H1 (cell line): ENCODE results near the gene ITPKB. TPM values are rescaled to one million over a fixed set of nuclear protein-coding genes. Genes with fewer than 3 reads are reported as not detected.

ENCODE experiments used
- CTCF ChIA-PET: fragments of 300-600 bp; sonication (Branson Sonifier 250); formaldehyde crosslinking; loops from one replicate; lab custom pipeline; 2021; ENCODE audit not compliant: partially characterized antibody; lab: Charles Lee
- POLR2A ChIA-PET: fragments of 300-600 bp; sonication (Branson Sonifier 250); formaldehyde crosslinking; loops from one replicate; lab custom pipeline; 2021; ENCODE audit warnings: inconsistent platforms; ENCODE audit not compliant: partially characterized antibody; lab: Charles Lee
- DNase-seq, 2 experiments: peaks; one replicate each; pipeline versions ENCODE4 v3.0.0 to v3.0.0-alpha.2; 2010 to 2022; ENCODE audit warnings: low spot score in 2 of 2, low read depth in 1 of 2, mixed read lengths in 1 of 2
- FAIRE-seq: peaks from 2 replicates; lab custom pipeline; 2011; peaks lifted over from hg19 to GRCh38; lab: Jason Lieb, UNC
- H2AFZ ChIP-seq: 2 replicates; pipeline ENCODE4 v1.8.1; 2012; ENCODE audit warnings: low read length, inconsistent platforms
- H2AK5ac ChIP-seq: 2 replicates; pipeline ENCODE4 v1.6.1; 2013; ENCODE audit warnings: low read depth, low read length
- H2BK120ac ChIP-seq: replicated peaks from 2 replicates; pipeline ENCODE3; 2013; ENCODE audit warnings: low read depth, low read length, inconsistent platforms
- H2BK12ac ChIP-seq: 2 replicates; pipeline ENCODE4 v1.6.1; 2013; ENCODE audit warnings: low read depth, low read length
- H2BK15ac ChIP-seq: 2 replicates; pipeline ENCODE4 v1.6.1; 2013; ENCODE audit warnings: low read length
- H2BK20ac ChIP-seq: 2 replicates; pipeline ENCODE4 v1.6.1; 2013; ENCODE audit warnings: low read length
- H2BK5ac ChIP-seq: 2 replicates; pipeline ENCODE4 v1.6.1; 2013; ENCODE audit warnings: low read depth, low read length
- H3K14ac ChIP-seq: 2 replicates; pipeline ENCODE4 v1.6.1; 2013; ENCODE audit warnings: inconsistent platforms; ENCODE audit not compliant: insufficient read length
- H3K18ac ChIP-seq: 2 replicates; pipeline ENCODE4 v1.6.1; 2013; ENCODE audit warnings: low read length; ENCODE audit errors: extremely low read depth
- H3K23ac ChIP-seq: 2 replicates; pipeline ENCODE4 v1.6.1; 2013; ENCODE audit warnings: inconsistent platforms; ENCODE audit not compliant: insufficient read length
- H3K23me2 ChIP-seq: 2 replicates; pipeline ENCODE4 v1.6.1; 2013; ENCODE audit warnings: low read depth, low read length
- H3K27ac ChIP-seq: 2 replicates; pipeline ENCODE4 v1.6.1; 2011; ENCODE audit warnings: low read depth, low read length, inconsistent platforms
- H3K27me3 ChIP-seq, 4 experiments: replicated peaks in 1 of 4; 1 replicate in 1 of 4; 2 replicates in 3 of 4; pipeline versions ENCODE4 v1.6.1 to v1.8.1; 2011 to 2013; ENCODE audit warnings: low read length in 3 of 4, mild to moderate bottlenecking in 3 of 4, inconsistent platforms in 2 of 4, mixed read lengths in 2 of 4, moderate library complexity in 1 of 4; ENCODE audit not compliant: control insufficient read depth in 3 of 4, insufficient read depth in 3 of 4; ENCODE audit errors: extremely low read depth in 1 of 4
- H3K36me3 ChIP-seq, 4 experiments: 2 replicates each; pipeline versions ENCODE4 v1.6.1 to v1.8.1; 2011 to 2013; ENCODE audit warnings: mild to moderate bottlenecking in 4 of 4, low read length in 3 of 4, moderate library complexity in 2 of 4, control low read depth in 1 of 4, inconsistent platforms in 1 of 4; ENCODE audit not compliant: insufficient read depth in 4 of 4, control insufficient read depth in 2 of 4
- H3K4ac ChIP-seq: replicated peaks from 2 replicates; pipeline ENCODE3; 2013; ENCODE audit warnings: low read length, low read depth, mixed read lengths, inconsistent platforms; ENCODE audit not compliant: insufficient read length
- H3K4me1 ChIP-seq, 4 experiments: replicated peaks in 1 of 4; 1 replicate in 1 of 4; 2 replicates in 3 of 4; pipeline versions ENCODE4 v1.6.1 to v1.8.1; 2011 to 2013; ENCODE audit warnings: low read length in 3 of 4, inconsistent platforms in 2 of 4, mixed read lengths in 1 of 4; ENCODE audit not compliant: insufficient read depth in 4 of 4, control insufficient read depth in 3 of 4
- H3K4me2 ChIP-seq, 2 experiments: 2 replicates each; pipeline versions ENCODE4 v1.6.1 to v1.8.1; 2011 to 2013; ENCODE audit warnings: low read depth in 2 of 2, low read length in 2 of 2, control low read depth in 1 of 2, inconsistent platforms in 1 of 2, mild to moderate bottlenecking in 1 of 2; ENCODE audit not compliant: insufficient read depth in 1 of 2
- H3K4me3 ChIP-seq, 4 experiments: fragments of 200-600, 300-600 bp in 1 of 4; sonication (generic), shearing (Covaris generic), sonication (Bioruptor Twin) in 1 of 4; 2 replicates each; pipeline versions ENCODE4 v1.5.1 to v1.8.1; 2011 to 2016; ENCODE audit warnings: low read length in 4 of 4, low read depth in 3 of 4, control low read depth in 2 of 4, inconsistent platforms in 2 of 4, mild to moderate bottlenecking in 2 of 4, mixed read lengths in 1 of 4, moderate library complexity in 1 of 4; ENCODE audit not compliant: insufficient read depth in 2 of 4; ENCODE audit errors: extremely low read depth in 1 of 4
- H3K56ac ChIP-seq: replicated peaks from 2 replicates; pipeline ENCODE3; 2013; ENCODE audit warnings: low read depth, mild to moderate bottlenecking, mixed read lengths, low read length, inconsistent platforms; ENCODE audit not compliant: insufficient read length
- H3K79me1 ChIP-seq: 2 replicates; pipeline ENCODE4 v1.6.1; 2013; ENCODE audit warnings: low read depth, low read length, control low read depth
- H3K79me2 ChIP-seq, 2 experiments: 2 replicates each; pipeline versions ENCODE4 v1.6.1 to v1.8.1; 2012 to 2013; ENCODE audit warnings: low read length in 2 of 2, mild to moderate bottlenecking in 2 of 2, inconsistent platforms in 1 of 2; ENCODE audit not compliant: insufficient read depth in 2 of 2, control insufficient read depth in 1 of 2
- H3K9ac ChIP-seq, 4 experiments: replicated peaks in 1 of 4; 1 replicate in 1 of 4; 2 replicates in 3 of 4; pipeline versions ENCODE4 v1.6.1 to v1.8.1; 2011 to 2013; ENCODE audit warnings: low read depth in 3 of 4, low read length in 3 of 4, control low read depth in 2 of 4, mild to moderate bottlenecking in 2 of 4, moderate library complexity in 2 of 4, inconsistent platforms in 1 of 4; ENCODE audit errors: extremely low read depth in 1 of 4
- H3K9me3 ChIP-seq, 2 experiments: 2 replicates each; pipeline versions ENCODE4 v1.6.1 to v1.8.1; 2012 to 2013; ENCODE audit warnings: mild to moderate bottlenecking in 2 of 2, moderate library complexity in 2 of 2, control low read depth in 1 of 2, inconsistent platforms in 1 of 2, low read depth in 1 of 2, low read length in 1 of 2, mixed read lengths in 1 of 2; ENCODE audit not compliant: insufficient read depth in 2 of 2
- H4K20me1 ChIP-seq, 2 experiments: replicated peaks in 1 of 2; 2 replicates each; pipeline versions ENCODE3 to v1.8.1; 2011 to 2013; ENCODE audit warnings: inconsistent platforms in 2 of 2, low read length in 2 of 2, mild to moderate bottlenecking in 1 of 2; ENCODE audit not compliant: insufficient read depth in 2 of 2, control insufficient read depth in 1 of 2
- H4K5ac ChIP-seq: 2 replicates; pipeline ENCODE4 v1.6.1; 2013; ENCODE audit warnings: low read length, low read depth, mixed read lengths, inconsistent platforms; ENCODE audit not compliant: insufficient read length
- H4K8ac ChIP-seq: 2 replicates; pipeline ENCODE4 v1.8.0; 2013; ENCODE audit warnings: mild to moderate bottlenecking, moderate library complexity, low read length, inconsistent platforms; ENCODE audit not compliant: insufficient read depth; ENCODE audit errors: extremely low read depth
- H4K91ac ChIP-seq: replicated peaks from 2 replicates; pipeline ENCODE3; 2013; ENCODE audit warnings: low read length, mixed read lengths, inconsistent platforms; ENCODE audit not compliant: insufficient read length
- CTBP2 ChIP-seq: IDR thresholded peaks from 2 replicates; pipeline ENCODE4 v1.7.0; 2011; ENCODE audit warnings: borderline replicate concordance, mild to moderate bottlenecking, moderate library complexity, mixed read lengths, low read length; ENCODE audit not compliant: insufficient read depth, insufficient read length
- WGBS, 2 experiments: shearing (Covaris generic) in 1 of 2; methylation state at CpG; one replicate each; pipeline versions ENCODE4 v1.1.6 to v1.1.7; 2013 to 2015; ENCODE audit warnings: low lambda C conversion rate in 2 of 2, mixed read lengths in 2 of 2, inconsistent platforms in 1 of 2, low coverage in 1 of 2, missing lambda C conversion rate in 1 of 2; ENCODE audit not compliant: insufficient replicate concordance in 2 of 2, insufficient coverage in 1 of 2, insufficient read length in 1 of 2; ENCODE audit errors: extremely low coverage in 1 of 2, missing lambda C conversion rate in 1 of 2; 5-methylcytosine and 5-hydroxymethylcytosine counted together
- polyA plus RNA-seq, 7 experiments: library from polyadenylated mRNA; depleted of rRNA in 3 of 7; stranded (reverse) in 5 of 7; unstranded in 2 of 7; fragments of >200 nt in 5 of 7; fragments of 200-250 nt in 2 of 7; gene quantifications; 1 replicate in 5 of 7; 2 replicates in 1 of 7; 4 replicates in 1 of 7; pipeline versions ENCODE4 v1.2.1 to v1.2.3, GENCODE V29; 2011 to 2013; ENCODE audit warnings: missing spikeins in 2 of 7, mixed read lengths in 2 of 7
- total RNA-seq: library from RNA; stranded (reverse); fragmentation: NEBNext Ultra II Directional; extraction: Animal tissue kit (Norgen Biotek cat#: 25700); gene quantifications from 2 replicates; pipeline ENCODE4 v1.2.1, GENCODE V29; 2021

The ITPKB gene
- total and polyA plus RNA-seq, 2 of the 8 experiments (the other 6 are each of a cell fraction or from before 2014, with no cell fraction given): 1.7 to 4.8 TPM

- 83% methylated on average over 12 of the region's 12 CpGs; no CpG with 5 or more reads in 1 of the 2 experiments for WGBS, 2 experiments
- no peak overlapping the region for H4K5ac ChIP-seq
- peak overlapping the region; percentile 8; the same call in 1 of the 2 replicates for H2BK20ac ChIP-seq
- no peak overlapping the region for H2AFZ ChIP-seq
- no peaks in the 10 kb centered on the region for H3K27me3 ChIP-seq
- H2BK120ac ChIP-seq: no peak overlapping the region
- POLR2A ChIA-PET: interaction anchor here (0.7 to 2.3 kb wide), 4 partner anchors 11 to 47 kb away, joined by 3 to 5 read pairs (median 4); no protein-coding TSS in a partner anchor
- H3K9me3 ChIP-seq: no peaks in the 10 kb centered on the region
- no peaks in the 10 kb centered on the region for H3K23me2 ChIP-seq
- H3K27ac ChIP-seq: no peak overlapping the region
- H4K20me1 ChIP-seq: no peaks in the 10 kb centered on the region
- no peak overlapping the region for H4K8ac ChIP-seq
- TF ChIP-seq CTBP2: no peak
- H2BK5ac ChIP-seq: peak overlapping the region; percentile 92; the same call in 1 of the 2 replicates
- 0 out of 2 replicates have a peak overlapping the region, but pooled peaks have one; percentile 25 for H2BK15ac ChIP-seq
- H3K4me1 ChIP-seq: peaks cover 7 to 36% (median 23%) of the 10 kb centered on the region in 4 experiments
- H3K79me1 ChIP-seq: no peaks in the 10 kb centered on the region
- no peak overlapping the region for H4K91ac ChIP-seq
- no peak overlapping the region for H3K56ac ChIP-seq
- H3K4me3 ChIP-seq: no peak overlapping the region
- peak overlapping the region; percentile 39; the same call in 1 of the 2 replicates for H3K18ac ChIP-seq
- H3K79me2 ChIP-seq: no peaks in the 10 kb centered on the region
- DNase-seq (no peak), FAIRE-seq (no peak)
- H3K23ac ChIP-seq: no peak overlapping the region
- no peak overlapping the region for H3K9ac ChIP-seq
- H2BK12ac ChIP-seq: peak overlapping the region; percentile 53; the same call in 1 of the 2 replicates
- H3K14ac ChIP-seq: no peak overlapping the region
- H3K4ac ChIP-seq: no peak overlapping the region
- H3K4me2 ChIP-seq: no peak overlapping the region
- H2AK5ac ChIP-seq: no peak overlapping the region; the same call in 1 of the 2 replicates
- CTCF ChIA-PET: interaction anchor here (1.3 to 1.4 kb wide), 2 partner anchors 23 to 26 kb away, joined by 3 read pairs; no protein-coding TSS in a partner anchor
- no peaks in the 10 kb centered on the region for H3K36me3 ChIP-seq
Observed at GRCh38 chr1:226656601-226657277, 82.3 kb downstream of the ITPKB start.
